DND-41 (cell line): ENCODE data around the gene GOLIM4.

Experiments
- ATAC-seq: fragments of 200-7000 bp; cut with Tn5 transposase; 3 replicates; pipeline ENCODE4 v1.9.1; 2021; ENCODE audit warnings: low read depth; ENCODE audit not compliant: insufficient read depth
- DNase-seq: peaks from one replicate; pipeline ENCODE4 v3.0.0-alpha.2; 2020
- H2AFZ ChIP-seq: 2 replicates; pipeline ENCODE4 v1.6.0; 2012; ENCODE audit warnings: low read depth, low read length
- H3K27ac ChIP-seq: 2 replicates; pipeline ENCODE4 v1.5.1; 2012; ENCODE audit warnings: low read length, inconsistent platforms
- H3K27me3 ChIP-seq: fragments of 200-600 bp; sonication (generic); 2 replicates; pipeline ENCODE4 v1.6.0; 2012; ENCODE audit warnings: low read length, mild to moderate bottlenecking, inconsistent platforms; ENCODE audit not compliant: insufficient read depth, poor library complexity
- H3K36me3 ChIP-seq: 2 replicates; pipeline ENCODE4 v1.5.1; 2012; ENCODE audit warnings: low read length, inconsistent platforms; ENCODE audit not compliant: insufficient read depth
- H3K4me1 ChIP-seq: 2 replicates; pipeline ENCODE4 v1.5.1; 2012; ENCODE audit warnings: mild to moderate bottlenecking, low read length; ENCODE audit not compliant: insufficient read depth
- H3K4me2 ChIP-seq: 2 replicates; pipeline ENCODE4 v1.6.0; 2012; ENCODE audit warnings: mild to moderate bottlenecking, moderate library complexity, low read length, inconsistent platforms; ENCODE audit not compliant: insufficient read depth
- H3K4me3 ChIP-seq, 2 experiments: fragments of 200-600 bp in 1 of 2; shearing (Covaris generic) in 1 of 2; 2 replicates each; pipeline ENCODE4 v1.5.1; 2012 to 2016; ENCODE audit warnings: inconsistent platforms in 2 of 2, low read length in 2 of 2, mild to moderate bottlenecking in 2 of 2, low read depth in 1 of 2, moderate library complexity in 1 of 2
- H3K79me2 ChIP-seq: 2 replicates; pipeline ENCODE4 v1.6.0; 2012; ENCODE audit warnings: low read length, inconsistent platforms; ENCODE audit not compliant: insufficient read depth
- H3K9ac ChIP-seq: 2 replicates; pipeline ENCODE4 v1.6.0; 2012; ENCODE audit warnings: low read depth, mild to moderate bottlenecking, inconsistent platforms, low read length, moderate library complexity
- H3K9me3 ChIP-seq: 2 replicates; pipeline ENCODE4 v1.5.1; 2012; ENCODE audit warnings: low read length, moderate library complexity, mild to moderate bottlenecking, inconsistent platforms; ENCODE audit not compliant: insufficient read depth, severe bottlenecking
- H4K20me1 ChIP-seq: 2 replicates; pipeline ENCODE4 v1.6.0; 2012; ENCODE audit warnings: low read length; ENCODE audit not compliant: insufficient read depth
- EZH2 ChIP-seq: IDR thresholded peaks from 3 replicates; pipeline ENCODE4 v1.6.1; 2012; ENCODE audit warnings: borderline replicate concordance, low read depth, mild to moderate bottlenecking, moderate library complexity, low read length, inconsistent platforms; ENCODE audit not compliant: severe bottlenecking
- TF ChIP-seq, protein P1 (sequence below): IDR thresholded peaks from 2 replicates; pipeline ENCODE4 v1.5.1; 2012; ENCODE audit warnings: borderline replicate concordance, low read length, moderate library complexity, mild to moderate bottlenecking; ENCODE audit not compliant: poor library complexity, severe bottlenecking; ENCODE audit errors: extremely low read depth

GOLIM4 gene

DNA sequence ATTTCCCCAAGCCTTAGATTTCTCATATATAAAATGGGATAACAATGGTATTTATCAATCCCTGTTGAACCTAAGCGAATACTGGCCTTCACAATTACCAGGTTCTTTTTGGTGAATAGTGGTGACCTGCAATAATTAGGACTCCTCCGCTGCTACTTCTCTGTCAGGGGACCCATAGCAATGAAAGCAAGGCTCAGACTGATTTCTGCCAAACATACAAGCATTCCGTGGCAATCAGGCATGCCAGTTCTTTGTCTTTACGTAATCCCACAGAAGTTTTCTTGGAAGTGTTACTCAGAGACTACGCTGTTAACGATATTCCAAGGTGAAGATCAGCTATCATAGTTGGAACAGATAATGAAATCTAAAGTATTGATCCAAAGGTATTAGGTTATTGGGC lies 105.7 kb downstream of the GOLIM4 start:
- Histone ChIP-seq H3K27me3 (no peaks in the 10 kb centered on the region), H3K9ac (no peak overlapping the region), H3K4me1 (no peaks in the 10 kb centered on the region), H3K9me3 (no peaks in the 10 kb centered on the region), H4K20me1 (no peaks in the 10 kb centered on the region), H3K4me3 (no peak overlapping the region), H3K27ac (no peak overlapping the region), H3K36me3 (no peaks in the 10 kb centered on the region), H3K4me2 (no peak overlapping the region), H2AFZ (no peak overlapping the region), H3K79me2 (no peaks in the 10 kb centered on the region)
- DNase-seq (no peak), ATAC-seq (no peak)
- TF ChIP-seq, protein P1, sequence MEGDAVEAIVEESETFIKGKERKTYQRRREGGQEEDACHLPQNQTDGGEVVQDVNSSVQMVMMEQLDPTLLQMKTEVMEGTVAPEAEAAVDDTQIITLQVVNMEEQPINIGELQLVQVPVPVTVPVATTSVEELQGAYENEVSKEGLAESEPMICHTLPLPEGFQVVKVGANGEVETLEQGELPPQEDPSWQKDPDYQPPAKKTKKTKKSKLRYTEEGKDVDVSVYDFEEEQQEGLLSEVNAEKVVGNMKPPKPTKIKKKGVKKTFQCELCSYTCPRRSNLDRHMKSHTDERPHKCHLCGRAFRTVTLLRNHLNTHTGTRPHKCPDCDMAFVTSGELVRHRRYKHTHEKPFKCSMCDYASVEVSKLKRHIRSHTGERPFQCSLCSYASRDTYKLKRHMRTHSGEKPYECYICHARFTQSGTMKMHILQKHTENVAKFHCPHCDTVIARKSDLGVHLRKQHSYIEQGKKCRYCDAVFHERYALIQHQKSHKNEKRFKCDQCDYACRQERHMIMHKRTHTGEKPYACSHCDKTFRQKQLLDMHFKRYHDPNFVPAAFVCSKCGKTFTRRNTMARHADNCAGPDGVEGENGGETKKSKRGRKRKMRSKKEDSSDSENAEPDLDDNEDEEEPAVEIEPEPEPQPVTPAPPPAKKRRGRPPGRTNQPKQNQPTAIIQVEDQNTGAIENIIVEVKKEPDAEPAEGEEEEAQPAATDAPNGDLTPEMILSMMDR: no peak
- TF ChIP-seq EZH2: no peak

DNA sequence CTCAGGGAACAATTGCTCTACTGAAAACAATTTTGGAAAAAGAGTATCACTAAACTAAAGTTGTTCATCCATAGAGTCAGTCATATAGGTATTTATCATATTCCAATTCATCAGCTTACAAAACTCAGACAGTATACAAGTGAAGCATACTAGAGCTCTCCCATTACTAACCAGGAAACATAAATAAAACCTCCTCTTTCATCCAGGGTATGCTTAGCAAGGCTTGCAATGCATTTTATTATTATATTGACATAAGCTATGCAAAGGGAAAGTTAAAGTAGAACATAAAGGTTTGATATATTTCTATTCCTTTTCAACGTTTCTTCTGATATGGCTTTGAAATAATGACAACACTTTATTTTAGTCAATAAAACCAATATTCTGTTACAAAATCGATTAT lies 106.7 kb downstream of the GOLIM4 start:
- H4K20me1 ChIP-seq: no peaks in the 10 kb centered on the region
- no peak overlapping the region for H3K4me2 ChIP-seq
- no peak overlapping the region for H3K4me3 ChIP-seq
- no peaks in the 10 kb centered on the region for H3K36me3 ChIP-seq
- no peak overlapping the region for H3K27ac ChIP-seq
- H3K79me2 ChIP-seq: no peaks in the 10 kb centered on the region
- no peak for DNase-seq
- H3K27me3 ChIP-seq: no peaks in the 10 kb centered on the region
- no peak for ATAC-seq
- H3K9me3 ChIP-seq: no peaks in the 10 kb centered on the region
- H3K4me1 ChIP-seq: no peaks in the 10 kb centered on the region
- no peak overlapping the region for H3K9ac ChIP-seq
- TF ChIP-seq EZH2: no peak
- TF ChIP-seq, protein P1: no peak
- no peak overlapping the region for H2AFZ ChIP-seq

DNA sequence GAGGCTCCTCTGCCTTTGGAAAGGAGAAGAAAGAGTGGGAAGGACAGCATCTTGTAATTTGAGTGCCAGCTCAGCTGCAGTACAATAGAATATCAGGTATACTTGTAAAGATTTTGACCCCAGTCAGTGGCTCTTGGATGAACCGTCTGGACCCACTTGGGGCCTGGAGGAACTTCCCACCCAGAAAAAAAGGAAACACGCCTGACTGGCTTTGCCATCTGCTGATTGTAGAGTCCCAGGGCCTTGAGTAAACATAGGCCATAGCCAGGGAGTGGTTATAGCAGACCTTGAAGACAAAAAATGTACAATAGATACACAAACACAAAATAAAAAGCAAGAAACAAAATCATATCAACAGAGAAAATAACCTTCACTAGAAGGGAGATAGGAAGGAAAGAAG lies 112.1 kb downstream of the GOLIM4 start:
- no peaks in the 10 kb centered on the region for H3K27me3 ChIP-seq
- TF ChIP-seq EZH2: no peak
- TF ChIP-seq, protein P1: no peak
- H3K27ac ChIP-seq: no peak overlapping the region
- no peaks in the 10 kb centered on the region for H3K9me3 ChIP-seq
- no peak overlapping the region for H2AFZ ChIP-seq
- no peaks in the 10 kb centered on the region for H4K20me1 ChIP-seq
- ATAC-seq: no peak
- no peak overlapping the region for H3K4me3 ChIP-seq
- H3K9ac ChIP-seq: no peak overlapping the region
- H3K79me2 ChIP-seq: no peaks in the 10 kb centered on the region
- no peak for DNase-seq
- no peak overlapping the region for H3K4me2 ChIP-seq
- no peaks in the 10 kb centered on the region for H3K36me3 ChIP-seq
- no peaks in the 10 kb centered on the region for H3K4me1 ChIP-seq

DNA sequence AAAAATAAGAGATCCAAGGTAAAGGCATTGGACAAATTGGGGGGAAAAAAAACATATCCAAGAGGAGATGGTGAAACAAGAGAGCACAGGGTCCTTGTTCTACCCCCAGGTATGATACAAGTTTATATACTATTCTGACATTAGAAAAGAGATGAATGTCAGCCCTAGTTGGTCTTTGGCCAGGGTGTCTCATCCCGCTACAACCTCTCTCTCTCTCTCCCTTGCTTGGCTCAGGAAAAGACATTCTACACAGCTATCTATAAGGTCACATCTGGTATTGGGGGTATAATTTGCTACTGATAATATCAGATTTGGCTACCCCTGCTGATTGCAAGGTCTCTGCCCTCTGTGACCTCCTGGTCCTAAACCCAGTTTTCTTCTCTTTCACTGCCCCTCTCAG lies 117.2 kb downstream of the GOLIM4 start:
- no peak for ATAC-seq
- H4K20me1 ChIP-seq: no peaks in the 10 kb centered on the region
- no peaks in the 10 kb centered on the region for H3K4me1 ChIP-seq
- H3K79me2 ChIP-seq: no peaks in the 10 kb centered on the region
- no peak overlapping the region for H3K4me3 ChIP-seq
- H3K36me3 ChIP-seq: no peaks in the 10 kb centered on the region
- no peak for DNase-seq
- no peaks in the 10 kb centered on the region for H3K9me3 ChIP-seq
- no peaks in the 10 kb centered on the region for H3K27me3 ChIP-seq
- TF ChIP-seq, protein P1: no peak
- TF ChIP-seq EZH2: no peak
- H2AFZ ChIP-seq: no peak overlapping the region
- H3K4me2 ChIP-seq: no peak overlapping the region
- no peak overlapping the region for H3K9ac ChIP-seq
- H3K27ac ChIP-seq: no peak overlapping the region
